IMR-90 (cell line): ENCODE results near the gene RTN3. TPM values are rescaled to one million over a fixed set of nuclear protein-coding genes. Genes with fewer than 3 reads are reported as not detected.

Experiments used
- ATAC-seq: fragments of 200-7000 bp; cut with Tn5 transposase; 2 replicates; pipeline ENCODE4 v1.9.1; 2020; ENCODE audit warnings: low read depth, mild to moderate bottlenecking, moderate library complexity
- BruUV-seq: library from RNA; stranded (reverse); fragments of 400-500 nt; replicated peaks from 2 replicates; lab custom pipeline; 2021; lab: Mats Ljungman, UMichigan
- CTCF ChIA-PET: fragments of 300-600 bp; formaldehyde crosslinking; extraction: SDS; loops from one replicate; lab custom pipeline; 2021; ENCODE audit warnings: antibody characterized with exemption; lab: Yijun Ruan, JAX
- POLR2A ChIA-PET: fragments of 300-600 bp; sonication (Branson Sonifier 250); formaldehyde crosslinking; loops from one replicate; lab custom pipeline; 2022; ENCODE audit warnings: antibody characterized with exemption; ENCODE audit not compliant: unreplicated experiment; lab: Charles Lee
- DNase-seq: peaks from one replicate; pipeline ENCODE4 v3.0.0; 2013
- H2AFZ ChIP-seq: replicated peaks from 2 replicates; pipeline ENCODE3; 2013; ENCODE audit warnings: low read length, mild to moderate bottlenecking; ENCODE audit not compliant: poor library complexity
- H2AK5ac ChIP-seq: 2 replicates; pipeline ENCODE4 v1.6.1; 2013; ENCODE audit warnings: low read depth, low read length, inconsistent platforms
- H2AK9ac ChIP-seq: replicated peaks from 2 replicates; pipeline ENCODE3; 2013; ENCODE audit warnings: mild to moderate bottlenecking, low read depth, low read length, moderate library complexity; ENCODE audit not compliant: poor library complexity
- H2BK120ac ChIP-seq: 2 replicates; pipeline ENCODE4 v1.6.1; 2013; ENCODE audit warnings: low read depth, low read length, inconsistent platforms
- H2BK15ac ChIP-seq: 3 replicates; pipeline ENCODE4 v1.6.1; 2013; ENCODE audit warnings: low read depth, low read length, inconsistent platforms
- H2BK20ac ChIP-seq: 2 replicates; pipeline ENCODE4 v1.6.1; 2013; ENCODE audit warnings: low read depth, mild to moderate bottlenecking, inconsistent platforms, low read length, moderate library complexity
- H2BK5ac ChIP-seq: 2 replicates; pipeline ENCODE4 v1.6.1; 2013; ENCODE audit warnings: mild to moderate bottlenecking, low read depth, low read length, inconsistent platforms; ENCODE audit not compliant: poor library complexity, severe bottlenecking
- H3K14ac ChIP-seq: replicated peaks from 2 replicates; pipeline ENCODE4 v1.6.1; 2013; ENCODE audit warnings: low read depth, low read length, inconsistent platforms
- H3K18ac ChIP-seq: 2 replicates; pipeline ENCODE4 v1.6.1; 2013; ENCODE audit warnings: low read depth, low read length, control low read depth
- H3K23ac ChIP-seq: 2 replicates; pipeline ENCODE4 v1.6.1; 2013; ENCODE audit warnings: low read depth, low read length, inconsistent platforms
- H3K27ac ChIP-seq: 2 replicates; pipeline ENCODE4 v1.5.1; 2013; ENCODE audit warnings: mild to moderate bottlenecking, control low read depth, low read length; ENCODE audit not compliant: insufficient read depth
- H3K27me3 ChIP-seq: 2 replicates; pipeline ENCODE4 v1.6.1; 2013; ENCODE audit warnings: low read length; ENCODE audit not compliant: control insufficient read depth, insufficient read depth
- H3K36me3 ChIP-seq: 2 replicates; pipeline ENCODE4 v1.6.1; 2013; ENCODE audit warnings: low read length, mixed read lengths; ENCODE audit not compliant: control insufficient read depth, insufficient read depth
- H3K4ac ChIP-seq: 2 replicates; pipeline ENCODE4 v1.6.1; 2013; ENCODE audit warnings: low read depth, low read length, inconsistent platforms
- H3K4me1 ChIP-seq: 2 replicates; pipeline ENCODE4 v1.6.1; 2013; ENCODE audit warnings: low read length, mixed read lengths; ENCODE audit not compliant: control insufficient read depth, insufficient read depth
- H3K4me2 ChIP-seq: 2 replicates; pipeline ENCODE4 v1.6.1; 2013; ENCODE audit warnings: low read depth, mild to moderate bottlenecking, control low read depth, low read length, moderate library complexity
- H3K4me3 ChIP-seq: 2 replicates; pipeline ENCODE4 v1.5.1; 2013; ENCODE audit warnings: low read depth, mild to moderate bottlenecking, control low read depth, low read length, moderate library complexity; ENCODE audit not compliant: insufficient read depth
- H3K56ac ChIP-seq: 2 replicates; pipeline ENCODE4 v1.6.1; 2013; ENCODE audit warnings: low read length, inconsistent platforms; ENCODE audit not compliant: insufficient read depth; ENCODE audit errors: extremely low read depth
- H3K79me1 ChIP-seq, 2 experiments: 2 replicates each; pipeline ENCODE4 v1.6.1; 2013; ENCODE audit warnings: low read length in 2 of 2, inconsistent platforms in 1 of 2, low read depth in 1 of 2
- H3K9ac ChIP-seq: 2 replicates; pipeline ENCODE4 v1.6.1; 2013; ENCODE audit warnings: low read depth, low read length, control low read depth
- H3K9me1 ChIP-seq: 2 replicates; pipeline ENCODE4 v1.6.1; 2013; ENCODE audit warnings: low read length, inconsistent platforms; ENCODE audit not compliant: insufficient read depth
- H3K9me3 ChIP-seq: 2 replicates; pipeline ENCODE4 v1.6.1; 2013; ENCODE audit warnings: low read length; ENCODE audit not compliant: control insufficient read depth, insufficient read depth
- H4K20me1 ChIP-seq: 2 replicates; pipeline ENCODE4 v1.6.1; 2013; ENCODE audit warnings: low read length, inconsistent platforms; ENCODE audit not compliant: insufficient read depth
- H4K5ac ChIP-seq: 2 replicates; pipeline ENCODE4 v1.6.1; 2013; ENCODE audit warnings: mild to moderate bottlenecking, low read depth, low read length, control low read depth
- H4K8ac ChIP-seq, 2 experiments: 2 replicates each; pipeline ENCODE4 v1.6.1; 2013; ENCODE audit warnings: low read depth in 2 of 2, low read length in 2 of 2, control low read depth in 1 of 2, inconsistent platforms in 1 of 2
- H4K91ac ChIP-seq: 2 replicates; pipeline ENCODE4 v1.6.1; 2013; ENCODE audit warnings: low read depth, low read length, inconsistent platforms; ENCODE audit not compliant: insufficient read depth
- MXI1 ChIP-seq: IDR thresholded peaks from 2 replicates; pipeline ENCODE4 v1.6.1; 2012; ENCODE audit warnings: low read depth, mild to moderate bottlenecking, low read length, moderate library complexity, borderline replicate concordance
- RCOR1 ChIP-seq: IDR thresholded peaks from 2 replicates; pipeline ENCODE4 v1.6.1; 2012; ENCODE audit warnings: mild to moderate bottlenecking, low read length, improper control_type of control experiment; ENCODE audit not compliant: insufficient replicate concordance
- RFX5 ChIP-seq: IDR thresholded peaks from 2 replicates; pipeline ENCODE4 v1.8.0; 2012; ENCODE audit warnings: low read depth, mild to moderate bottlenecking, low read length, moderate library complexity
- WGBS, 2 experiments: methylation state at CpG; one replicate each; pipeline versions ENCODE4 v1.1.5 to v1.1.7; 2013; ENCODE audit warnings: missing lambda C conversion rate in 2 of 2; ENCODE audit not compliant: insufficient read length in 1 of 2; ENCODE audit errors: extremely low coverage in 2 of 2; 5-methylcytosine and 5-hydroxymethylcytosine counted together
- dilution Hi-C: fragments of 300-500 bp; cut with HindIII; formaldehyde crosslinking; loops from one replicate; pipeline ENCODE4 v1.14.3; 2018; ENCODE audit warnings: low sequenced_read_pairs; ENCODE audit not compliant: unreplicated experiment
- in situ Hi-C: fragments of 300-500 bp; cut with MboI; formaldehyde crosslinking; loops from 3 replicates; pipeline ENCODE4 v1.14.3; 2019; ENCODE audit warnings: low sequenced_read_pairs, inconsistent platforms, mixed read lengths
- intact Hi-C: fragments of 100-400 bp; cut with micrococcal nuclease; formaldehyde crosslinking; loops from 2 replicates; pipeline ENCODE4 v1.10.0; 2022
- polyA plus RNA-seq, 3 experiments: library from polyadenylated mRNA; depleted of rRNA; stranded (reverse); fragments of >200 nt; gene quantifications; 2 replicates each; pipeline ENCODE4 v1.2.3, GENCODE V29; 2012; ENCODE audit warnings: low replicate concordance in 1 of 3
- total RNA-seq: library from RNA; depleted of rRNA; stranded (reverse); fragments of >200 nt; gene quantifications from 2 replicates; pipeline ENCODE4 v1.2.3, GENCODE V29; 2012
- TF ChIP-seq, protein P1 (sequence below): conservative IDR thresholded peaks from 2 replicates; pipeline ENCODE4 v1.5.1; 2012; ENCODE audit warnings: mild to moderate bottlenecking, low read depth, low read length, improper control_type of control experiment

RTN3 gene
- total and polyA plus RNA-seq, 2 of the 4 experiments (the other 2 are of a cell fraction), result 31.2 to 64.6 TPM

DNA sequence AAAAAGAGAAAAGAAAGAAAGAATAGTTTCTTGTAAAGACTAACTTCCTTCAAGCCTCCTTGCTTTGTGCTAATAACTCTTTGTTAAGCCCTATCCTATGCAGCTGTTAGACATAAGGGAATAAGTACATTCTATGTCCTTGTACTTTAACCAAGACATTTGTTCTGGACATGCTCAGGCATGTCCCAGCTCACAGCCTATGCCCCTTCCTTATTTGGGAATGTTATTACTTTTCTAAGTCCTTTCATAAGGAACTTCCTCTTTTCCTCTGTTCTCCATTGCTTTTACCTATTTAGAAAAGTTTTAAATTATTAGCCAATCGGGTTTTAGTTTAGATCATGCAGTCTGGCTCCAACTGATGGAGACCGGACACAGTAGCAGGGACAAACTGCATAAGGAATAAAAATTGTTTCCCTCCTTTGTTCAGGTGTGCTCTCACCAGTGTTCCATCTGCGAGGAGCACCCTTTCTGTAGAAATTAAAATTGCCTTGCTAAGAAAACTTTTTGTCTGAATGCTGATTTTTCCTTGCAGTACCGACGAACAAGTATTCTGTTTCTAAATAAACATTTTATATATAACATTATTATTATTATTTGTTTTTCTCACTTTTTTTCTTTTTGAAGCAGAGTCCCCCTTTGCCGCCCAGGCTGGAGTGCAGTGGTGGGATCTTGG is 110.3 kb downstream of the RTN3 start:
- WGBS, 2 experiments, result no CpG with 5 or more reads among the region's 6 CpGs
- Histone ChIP-seq H4K5ac (peak overlapping the region; percentile 40; the same call in 1 of the 2 replicates), H3K4me3 (no peak overlapping the region), H3K18ac (peak overlapping the region; percentile 70; the same call in 1 of the 2 replicates), H3K14ac (no peak overlapping the region), H3K4ac (no peak overlapping the region), H3K36me3 (no peaks in the 10 kb centered on the region), H3K27me3 (no peaks in the 10 kb centered on the region), H3K9me1 (no peaks in the 10 kb centered on the region), H2BK15ac (no peak overlapping the region), H2BK120ac (no peak overlapping the region), H2AFZ (no peak overlapping the region), H3K9me3 (peaks cover 9% of the 10 kb centered on the region), H4K91ac (no peak overlapping the region), H2BK5ac (peak overlapping the region; percentile 39), H3K23ac (no peak overlapping the region), H4K8ac (no peak overlapping the region), H3K4me2 (no peak overlapping the region), H2BK20ac (no peak overlapping the region), H2AK9ac (no peak overlapping the region), H2AK5ac (no peak overlapping the region), H3K4me1 (no peaks in the 10 kb centered on the region), H3K79me1 (no peaks in the 10 kb centered on the region), H4K20me1 (no peaks in the 10 kb centered on the region), H3K56ac (no peak overlapping the region), H3K9ac (no peak overlapping the region), H3K27ac (no peak overlapping the region)
- CTCF ChIA-PET, result no interaction called here
- in situ Hi-C loops, result no loop called here
- no TSS peak for BruUV-seq
- POLR2A ChIA-PET, result no interaction called here
- intact Hi-C loops, result no loop called here
- dilution Hi-C loops, result no loop called here
- no peak for ATAC-seq
- TF ChIP-seq RCOR1 (peak; percentile 64), RFX5 (no peak), MXI1 (no peak)
- TF ChIP-seq, protein P1, sequence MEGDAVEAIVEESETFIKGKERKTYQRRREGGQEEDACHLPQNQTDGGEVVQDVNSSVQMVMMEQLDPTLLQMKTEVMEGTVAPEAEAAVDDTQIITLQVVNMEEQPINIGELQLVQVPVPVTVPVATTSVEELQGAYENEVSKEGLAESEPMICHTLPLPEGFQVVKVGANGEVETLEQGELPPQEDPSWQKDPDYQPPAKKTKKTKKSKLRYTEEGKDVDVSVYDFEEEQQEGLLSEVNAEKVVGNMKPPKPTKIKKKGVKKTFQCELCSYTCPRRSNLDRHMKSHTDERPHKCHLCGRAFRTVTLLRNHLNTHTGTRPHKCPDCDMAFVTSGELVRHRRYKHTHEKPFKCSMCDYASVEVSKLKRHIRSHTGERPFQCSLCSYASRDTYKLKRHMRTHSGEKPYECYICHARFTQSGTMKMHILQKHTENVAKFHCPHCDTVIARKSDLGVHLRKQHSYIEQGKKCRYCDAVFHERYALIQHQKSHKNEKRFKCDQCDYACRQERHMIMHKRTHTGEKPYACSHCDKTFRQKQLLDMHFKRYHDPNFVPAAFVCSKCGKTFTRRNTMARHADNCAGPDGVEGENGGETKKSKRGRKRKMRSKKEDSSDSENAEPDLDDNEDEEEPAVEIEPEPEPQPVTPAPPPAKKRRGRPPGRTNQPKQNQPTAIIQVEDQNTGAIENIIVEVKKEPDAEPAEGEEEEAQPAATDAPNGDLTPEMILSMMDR, result no peak
- no peak for DNase-seq
